H9 (cell line): ENCODE results near the gene TMEM87A. TPM values are rescaled to one million over a fixed set of nuclear protein-coding genes. Genes with fewer than 3 reads are reported as not detected.

Source experiments
- DNase-seq: peaks from one replicate; pipeline ENCODE4 v3.0.0-alpha.2; 2017
- H2AFZ ChIP-seq: one replicate; pipeline ENCODE4 v1.6.1; 2013; ENCODE audit warnings: mild to moderate bottlenecking, low read length, control low read depth, moderate library complexity
- H2AK5ac ChIP-seq: 2 replicates; pipeline ENCODE4 v1.6.1; 2013; ENCODE audit warnings: low read length, control low read depth, mixed read lengths; ENCODE audit not compliant: insufficient read length
- H2BK120ac ChIP-seq: one replicate; pipeline ENCODE4 v1.6.1; 2013; ENCODE audit warnings: low read depth, mild to moderate bottlenecking, low read length, control low read depth, inconsistent platforms; ENCODE audit not compliant: poor library complexity, severe bottlenecking
- H2BK12ac ChIP-seq: 2 replicates; pipeline ENCODE4 v1.6.1; 2013; ENCODE audit warnings: low read length, control low read depth, mixed read lengths, low read depth; ENCODE audit not compliant: insufficient read length
- H2BK15ac ChIP-seq: 2 replicates; pipeline ENCODE4 v1.6.1; 2013; ENCODE audit warnings: low read depth, low read length, control low read depth
- H2BK20ac ChIP-seq: one replicate; pipeline ENCODE4 v1.6.1; 2013; ENCODE audit warnings: low read depth, mild to moderate bottlenecking, low read length, control low read depth, inconsistent platforms; ENCODE audit not compliant: poor library complexity, severe bottlenecking
- H2BK5ac ChIP-seq: 2 replicates; pipeline ENCODE4 v1.6.1; 2013; ENCODE audit warnings: low read length, control low read depth, mixed read lengths; ENCODE audit not compliant: insufficient read length
- H3K14ac ChIP-seq: 2 replicates; pipeline ENCODE4 v1.6.1; 2013; ENCODE audit warnings: low read length, control low read depth; ENCODE audit not compliant: insufficient read depth
- H3K18ac ChIP-seq: 2 replicates; pipeline ENCODE4 v1.6.1; 2013; ENCODE audit warnings: low read depth, mild to moderate bottlenecking, mixed read lengths, low read length, control low read depth; ENCODE audit not compliant: insufficient read length
- H3K23ac ChIP-seq: 2 replicates; pipeline ENCODE4 v1.6.1; 2013; ENCODE audit warnings: low read length, control low read depth, mixed read lengths, low read depth; ENCODE audit not compliant: insufficient read length
- H3K23me2 ChIP-seq: 2 replicates; pipeline ENCODE4 v1.6.1; 2013; ENCODE audit warnings: low read depth, mild to moderate bottlenecking, mixed read lengths, low read length, control low read depth; ENCODE audit not compliant: insufficient read length, poor library complexity, severe bottlenecking
- H3K27ac ChIP-seq: 2 replicates; pipeline ENCODE4 v1.5.1; 2013; ENCODE audit warnings: low read length, control low read depth, mixed read lengths, low read depth; ENCODE audit not compliant: insufficient read length
- H3K27me3 ChIP-seq: 2 replicates; pipeline ENCODE4 v1.6.1; 2013; ENCODE audit warnings: low read length, control low read depth, inconsistent platforms; ENCODE audit not compliant: insufficient read depth
- H3K4ac ChIP-seq: 2 replicates; pipeline ENCODE4 v1.6.1; 2013; ENCODE audit warnings: low read depth, mild to moderate bottlenecking, control low read depth, inconsistent platforms, low read length, moderate library complexity
- H3K4me1 ChIP-seq: 2 replicates; pipeline ENCODE4 v1.6.1; 2013; ENCODE audit warnings: low read length, control low read depth, inconsistent platforms; ENCODE audit not compliant: insufficient read depth
- H3K4me2 ChIP-seq: 2 replicates; pipeline ENCODE4 v1.6.1; 2013; ENCODE audit warnings: low read length, control low read depth, mixed read lengths; ENCODE audit not compliant: insufficient read length, insufficient read depth
- H3K56ac ChIP-seq: 2 replicates; pipeline ENCODE4 v1.6.1; 2013; ENCODE audit warnings: low read depth, mild to moderate bottlenecking, mixed read lengths, low read length, control low read depth; ENCODE audit not compliant: insufficient read length
- H3K79me1 ChIP-seq: 2 replicates; pipeline ENCODE4 v1.6.1; 2013; ENCODE audit warnings: low read depth, mild to moderate bottlenecking, moderate library complexity, low read length, control low read depth, inconsistent platforms; ENCODE audit not compliant: insufficient read depth, poor library complexity, severe bottlenecking
- H3K79me2 ChIP-seq: 2 replicates; pipeline ENCODE4 v1.6.1; 2013; ENCODE audit warnings: low read length, control low read depth, inconsistent platforms; ENCODE audit not compliant: insufficient read depth
- H3K9ac ChIP-seq: 2 replicates; pipeline ENCODE4 v1.6.1; 2013; ENCODE audit warnings: low read length, control low read depth, mixed read lengths; ENCODE audit not compliant: insufficient read length; ENCODE audit errors: extremely low read depth
- H3K9me3 ChIP-seq: one replicate; pipeline ENCODE4 v1.6.1; 2013; ENCODE audit warnings: low read depth, low read length, inconsistent platforms; ENCODE audit not compliant: control insufficient read depth
- H3T11ph ChIP-seq: one replicate; pipeline ENCODE4 v1.6.1; 2013; ENCODE audit warnings: mild to moderate bottlenecking, low read length, control low read depth, inconsistent platforms
- H4K20me1 ChIP-seq: one replicate; pipeline ENCODE4 v1.6.1; 2013; ENCODE audit not compliant: control insufficient read depth, insufficient read length, insufficient read depth
- H4K5ac ChIP-seq: 2 replicates; pipeline ENCODE4 v1.6.1; 2013; ENCODE audit warnings: low read depth, mild to moderate bottlenecking, mixed read lengths, low read length, control low read depth; ENCODE audit not compliant: insufficient read length
- H4K8ac ChIP-seq: replicated peaks from 2 replicates; pipeline ENCODE4 v1.6.1; 2013; ENCODE audit warnings: low read length, control low read depth, mixed read lengths, low read depth; ENCODE audit not compliant: insufficient read length
- H4K91ac ChIP-seq: 2 replicates; pipeline ENCODE4 v1.6.1; 2013; ENCODE audit warnings: low read depth, mild to moderate bottlenecking, moderate library complexity, mixed read lengths, low read length, control low read depth; ENCODE audit not compliant: insufficient read length
- H3K27ac Mint-ChIP-seq, 3 experiments: 2 replicates in 2 of 3; 3 replicates in 1 of 3; pipeline ENCODE4 v1.8.0; 2020 to 2021; ENCODE audit warnings: mixed read lengths in 3 of 3, mild to moderate bottlenecking in 1 of 3, moderate library complexity in 1 of 3
- H3K27me3 Mint-ChIP-seq: 2 replicates; pipeline ENCODE4 v1.8.0; 2021; ENCODE audit warnings: low read depth, mild to moderate bottlenecking, moderate library complexity, mixed read lengths
- H3K36me3 Mint-ChIP-seq, 3 experiments: 2 replicates in 2 of 3; 3 replicates in 1 of 3; pipeline ENCODE4 v1.8.0; 2020 to 2021; ENCODE audit warnings: low read depth in 3 of 3, mixed read lengths in 3 of 3; ENCODE audit not compliant: insufficient read depth in 1 of 3
- H3K4me1 Mint-ChIP-seq, 2 experiments: 2 replicates each; pipeline ENCODE4 v1.8.0; 2020; ENCODE audit warnings: mixed read lengths in 2 of 2
- H3K4me3 Mint-ChIP-seq, 2 experiments: 2 replicates in 1 of 2; 3 replicates in 1 of 2; pipeline ENCODE4 v1.8.0; 2020 to 2021; ENCODE audit warnings: mild to moderate bottlenecking in 2 of 2, mixed read lengths in 2 of 2, moderate library complexity in 1 of 2
- H3K9me3 Mint-ChIP-seq, 2 experiments: 2 replicates in 1 of 2; 3 replicates in 1 of 2; pipeline ENCODE4 v1.8.0; 2020; ENCODE audit warnings: mild to moderate bottlenecking in 2 of 2, mixed read lengths in 2 of 2, moderate library complexity in 1 of 2
- WGBS: extraction: QIAGEN DNeasy Blood & Tissue Kit; methylation state at CpG from one replicate; pipeline ENCODE4 v1.1.7; 2013; ENCODE audit warnings: missing lambda C conversion rate, low lambda C conversion rate, mixed read lengths; ENCODE audit not compliant: insufficient read length; ENCODE audit errors: extremely low coverage; 5-methylcytosine and 5-hydroxymethylcytosine counted together
- total RNA-seq: library from RNA; stranded (reverse); gene quantifications from 2 replicates; pipeline ENCODE4 v1.2.1, GENCODE V29; 2021
- TF ChIP-seq, protein P1 (sequence below): fragments of 200-600 bp; sonication (generic); conservative IDR thresholded peaks from 3 replicates; pipeline ENCODE4 v1.8.0; 2021; ENCODE audit warnings: antibody characterized with exemption, mild to moderate bottlenecking

Gene TMEM87A
- total RNA-seq, 1 experiment from 2014 or later, result 46.7 TPM

DNA sequence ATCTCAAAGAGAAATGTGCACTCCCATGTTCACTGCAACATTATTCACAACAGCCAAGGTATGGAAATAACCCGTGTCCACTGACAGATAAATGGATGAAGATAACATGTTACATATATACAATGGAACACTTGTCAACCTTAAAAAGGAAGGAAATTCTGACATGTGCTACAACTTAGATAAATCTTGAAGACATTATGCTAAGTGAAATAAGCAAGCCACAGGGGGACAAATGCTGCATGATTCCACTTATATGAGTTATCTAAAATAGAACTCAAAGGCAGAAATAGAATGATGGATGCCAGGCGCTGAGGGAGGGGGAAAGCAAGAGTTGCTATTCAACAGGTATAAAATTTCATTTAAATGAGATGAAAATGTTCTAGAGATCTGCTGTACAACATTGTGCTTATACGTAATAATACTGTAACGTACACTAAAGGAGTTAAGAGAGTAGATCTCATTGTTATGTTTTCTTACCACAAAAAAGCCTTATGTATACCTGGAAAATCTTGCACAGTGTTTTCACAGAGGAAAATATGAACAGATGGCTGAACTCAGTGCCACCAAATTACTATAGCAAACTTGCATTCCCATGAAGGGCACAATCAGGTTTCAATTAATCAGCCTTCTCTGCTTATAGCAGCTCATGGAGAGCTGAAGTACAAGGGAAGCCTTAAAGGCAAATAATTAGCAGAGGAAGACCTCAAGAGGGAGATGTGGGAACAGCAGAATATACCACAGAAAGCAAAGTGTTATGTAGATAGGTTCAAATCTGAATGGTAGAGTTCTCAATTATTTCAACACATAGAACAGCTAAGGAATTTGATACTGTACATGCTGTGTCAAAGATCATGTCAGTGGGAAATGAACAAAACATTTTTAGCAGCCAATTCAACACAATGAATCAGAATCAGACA, 57.1 kb downstream of the TMEM87A start:
- Histone ChIP-seq H3K56ac (no peak overlapping the region), H2BK5ac (no peak overlapping the region), H3K4me1 (no peaks in the 10 kb centered on the region), H3K27me3 (no peaks in the 10 kb centered on the region), H2AK5ac (no peak overlapping the region), H2BK20ac (no peak overlapping the region), H4K91ac (no peak overlapping the region), H3T11ph (no peak overlapping the region), H2BK15ac (no peak overlapping the region), H3K23me2 (no peaks in the 10 kb centered on the region), H2BK12ac (no peak overlapping the region), H4K8ac (no peak overlapping the region), H3K14ac (no peak overlapping the region), H3K18ac (no peak overlapping the region), H4K5ac (no peak overlapping the region), H3K23ac (no peak overlapping the region), H3K27ac (no peak overlapping the region), H4K20me1 (no peaks in the 10 kb centered on the region), H3K9me3 (no peaks in the 10 kb centered on the region), H3K4me2 (no peak overlapping the region), H3K79me1 (peaks cover 3% of the 10 kb centered on the region), H3K4ac (no peak overlapping the region), H2BK120ac (no peak overlapping the region), H2AFZ (no peak overlapping the region), H3K9ac (no peak overlapping the region), H3K79me2 (no peaks in the 10 kb centered on the region)
- Mint-ChIP-seq H3K27me3 (no peaks in the 10 kb centered on the region), H3K4me3 (no peak overlapping the region), H3K36me3 (peaks cover 20 to 61% (median 56%) of the 10 kb centered on the region in 3 experiments; a peak in 6 of 7 replicates), H3K9me3 (no peaks in the 10 kb centered on the region), H3K4me1 (no peaks in the 10 kb centered on the region), H3K27ac (no peak overlapping the region)
- TF ChIP-seq, protein P1, sequence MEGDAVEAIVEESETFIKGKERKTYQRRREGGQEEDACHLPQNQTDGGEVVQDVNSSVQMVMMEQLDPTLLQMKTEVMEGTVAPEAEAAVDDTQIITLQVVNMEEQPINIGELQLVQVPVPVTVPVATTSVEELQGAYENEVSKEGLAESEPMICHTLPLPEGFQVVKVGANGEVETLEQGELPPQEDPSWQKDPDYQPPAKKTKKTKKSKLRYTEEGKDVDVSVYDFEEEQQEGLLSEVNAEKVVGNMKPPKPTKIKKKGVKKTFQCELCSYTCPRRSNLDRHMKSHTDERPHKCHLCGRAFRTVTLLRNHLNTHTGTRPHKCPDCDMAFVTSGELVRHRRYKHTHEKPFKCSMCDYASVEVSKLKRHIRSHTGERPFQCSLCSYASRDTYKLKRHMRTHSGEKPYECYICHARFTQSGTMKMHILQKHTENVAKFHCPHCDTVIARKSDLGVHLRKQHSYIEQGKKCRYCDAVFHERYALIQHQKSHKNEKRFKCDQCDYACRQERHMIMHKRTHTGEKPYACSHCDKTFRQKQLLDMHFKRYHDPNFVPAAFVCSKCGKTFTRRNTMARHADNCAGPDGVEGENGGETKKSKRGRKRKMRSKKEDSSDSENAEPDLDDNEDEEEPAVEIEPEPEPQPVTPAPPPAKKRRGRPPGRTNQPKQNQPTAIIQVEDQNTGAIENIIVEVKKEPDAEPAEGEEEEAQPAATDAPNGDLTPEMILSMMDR, result peak; percentile 22; the same call in 1 of the 3 replicates
- DNase-seq, result no peak
- no CpG with 5 or more reads among the region's 4 CpGs for WGBS
